CD1c-positive myeloid dendritic cell (primary cell): Measurements from ENCODE around the gene CFL1.
A peak's percentile ranks its signal among the peaks of the same experiment; 100 is the strongest.
"Not testable (repeated sequence)": the region's sequence is repeated elsewhere in the genome, so short reads cannot be mapped to it uniquely, and the experiment has no call there.

Source experiments
- DNase-seq: peaks from one replicate; pipeline ENCODE4 v3.0.0-alpha.2; 2016; ENCODE audit errors: extremely low spot score

Gene CFL1

DNA sequence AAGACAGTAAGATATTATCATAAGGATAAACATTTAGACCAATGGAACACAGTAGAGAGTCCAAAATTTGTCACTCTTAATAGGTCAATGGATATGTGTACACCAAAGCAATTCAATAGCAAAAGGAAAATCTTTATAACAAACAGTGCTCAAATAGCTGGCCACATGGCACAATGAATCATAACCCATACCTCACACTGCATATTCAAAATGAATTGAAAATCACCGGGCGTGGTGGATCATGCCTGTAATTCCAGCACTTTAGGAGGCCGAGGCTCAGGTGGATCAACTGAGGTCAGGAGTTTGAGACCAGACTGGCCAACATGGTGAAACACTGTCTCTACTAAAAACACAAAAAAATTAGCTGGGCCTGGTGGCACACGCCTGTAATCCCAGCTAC is 15.8 kb downstream of the CFL1 start:
- no peak for DNase-seq

DNA sequence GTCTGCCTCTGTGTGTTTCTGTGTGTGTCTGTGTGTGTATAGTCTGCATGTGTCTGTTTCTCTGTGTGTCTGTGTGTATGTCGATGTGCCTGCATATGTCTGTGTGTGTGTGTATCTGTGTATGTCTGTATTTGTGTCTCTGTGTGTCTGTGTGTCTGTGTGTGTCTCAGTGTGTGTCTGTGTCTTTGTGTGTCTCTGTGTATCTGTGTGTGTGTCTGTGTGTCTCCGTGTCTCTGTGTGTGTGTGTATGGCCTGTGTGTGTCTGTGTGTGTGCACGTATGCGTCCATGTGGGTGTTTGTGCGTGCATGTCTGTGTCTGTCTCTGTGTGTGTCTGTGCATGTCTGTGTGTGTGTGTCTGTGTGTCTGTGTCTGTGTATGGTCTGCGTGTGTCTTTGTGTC is 23.8 kb downstream of the CFL1 start:
- no peak for DNase-seq

GRCh38 chr11:65833297-65834030 is 24.5 kb downstream of the CFL1 start, which contains the start of gene SNX32:
Gene SNX32, plus strand, starts transcription at chr11:65833963. Its CDS starts 103 bp downstream, at chr11:65834066.
- DNase-seq = peak; percentile 96

GRCh38 chr11:65832231-65832630 is 25.7 kb downstream of the CFL1 start:
- DNase-seq = not testable (repeated sequence)

DNA sequence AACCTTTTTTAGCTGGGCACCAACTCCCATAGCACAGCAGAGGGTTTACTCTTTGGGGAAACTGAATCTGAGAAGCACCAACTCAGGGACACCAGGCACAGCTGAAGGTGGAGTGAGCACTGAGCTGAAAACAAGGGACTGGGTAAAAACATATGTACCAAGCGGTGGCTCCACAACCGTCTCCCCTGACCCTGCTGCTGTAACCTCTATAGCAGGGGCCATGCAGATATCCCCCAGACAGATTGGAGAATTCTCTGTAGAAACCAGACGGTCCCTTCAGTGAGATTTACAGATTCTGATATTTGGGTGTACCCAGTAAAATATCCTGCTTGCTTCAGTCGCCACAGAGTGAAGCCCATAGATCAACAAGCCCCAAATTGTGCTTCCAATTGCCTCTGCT is 28.5 kb downstream of the CFL1 start:
- DNase-seq = no peak

DNA sequence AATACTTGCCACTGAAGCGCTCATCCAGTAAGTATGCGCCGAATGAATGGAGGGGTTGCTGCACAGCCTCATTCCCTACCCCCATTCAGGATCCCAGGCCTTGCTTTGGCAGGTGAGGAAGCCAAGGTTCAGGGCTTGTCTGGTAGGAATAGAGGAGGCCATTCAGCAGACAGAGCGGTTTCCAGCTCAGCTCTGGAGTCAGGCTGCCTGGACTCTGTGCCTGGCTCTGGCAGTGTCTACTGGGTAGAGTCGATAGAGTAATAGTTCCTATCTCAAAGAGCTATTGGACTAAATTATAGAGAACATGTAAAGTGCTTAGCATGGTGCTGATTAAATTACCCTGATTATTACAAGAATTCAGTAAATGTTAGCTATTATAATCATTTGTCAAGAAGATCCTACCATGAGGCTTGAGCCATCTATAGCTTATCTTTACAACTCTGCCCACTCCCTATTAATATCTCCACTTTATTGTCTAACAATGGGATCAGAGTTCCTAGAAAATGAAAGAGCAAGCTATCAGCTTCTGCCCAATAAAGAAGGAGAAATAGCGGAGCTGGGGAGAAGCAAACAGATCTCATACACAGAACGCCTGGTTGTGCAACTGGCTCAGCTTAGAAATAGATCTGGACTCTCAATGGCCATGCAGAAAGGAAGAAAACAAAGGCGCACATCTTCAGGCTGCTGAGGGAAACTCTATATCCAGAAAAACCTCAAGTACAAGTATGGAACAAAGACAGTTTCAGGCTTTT is 30.8 kb downstream of the CFL1 start:
- no peak for DNase-seq

- DNase-seq = no peak
Observed at GRCh38 chr11:65822776-65823528, 35.0 kb downstream of the CFL1 start.

- DNase-seq = peak; percentile 35
Observed at GRCh38 chr11:65821107-65821506, 36.9 kb downstream of the CFL1 start.

- DNase-seq = peak; percentile 96
Observed at GRCh38 chr11:65817835-65818680, 39.9 kb downstream of the CFL1 start.

- DNase-seq = no peak
Observed at GRCh38 chr11:65817312-65817834, 40.6 kb downstream of the CFL1 start.

DNA sequence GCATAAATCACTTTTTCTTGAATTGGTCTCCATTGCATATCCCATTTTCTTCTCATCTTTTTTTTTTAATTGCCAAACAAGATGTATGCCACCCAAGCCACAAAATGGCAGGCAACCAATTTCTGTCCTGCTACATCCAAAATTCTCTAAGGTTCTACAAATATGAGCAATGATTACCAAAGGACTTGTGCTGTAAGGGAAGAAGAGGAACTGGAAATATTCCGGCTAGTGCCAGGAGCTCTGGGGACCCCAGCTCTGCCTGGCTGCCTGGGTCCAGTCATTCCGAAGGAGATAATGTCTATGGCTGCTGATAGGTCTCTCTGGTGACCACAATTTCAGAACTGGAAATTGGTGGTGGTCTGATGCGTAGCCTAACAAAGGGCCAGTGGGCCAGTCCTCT is 41.3 kb downstream of the CFL1 start:
- DNase-seq = peak; percentile 57

GRCh38 chr11:65814986-65815565 is 42.9 kb downstream of the CFL1 start:
- no peak for DNase-seq

GRCh38 chr11:65814131-65814985 is 43.6 kb downstream of the CFL1 start:
- peak; percentile 94 for DNase-seq

GRCh38 chr11:65811764-65812475 is 46.1 kb downstream of the CFL1 start:
- peak; percentile 79 for DNase-seq

DNA sequence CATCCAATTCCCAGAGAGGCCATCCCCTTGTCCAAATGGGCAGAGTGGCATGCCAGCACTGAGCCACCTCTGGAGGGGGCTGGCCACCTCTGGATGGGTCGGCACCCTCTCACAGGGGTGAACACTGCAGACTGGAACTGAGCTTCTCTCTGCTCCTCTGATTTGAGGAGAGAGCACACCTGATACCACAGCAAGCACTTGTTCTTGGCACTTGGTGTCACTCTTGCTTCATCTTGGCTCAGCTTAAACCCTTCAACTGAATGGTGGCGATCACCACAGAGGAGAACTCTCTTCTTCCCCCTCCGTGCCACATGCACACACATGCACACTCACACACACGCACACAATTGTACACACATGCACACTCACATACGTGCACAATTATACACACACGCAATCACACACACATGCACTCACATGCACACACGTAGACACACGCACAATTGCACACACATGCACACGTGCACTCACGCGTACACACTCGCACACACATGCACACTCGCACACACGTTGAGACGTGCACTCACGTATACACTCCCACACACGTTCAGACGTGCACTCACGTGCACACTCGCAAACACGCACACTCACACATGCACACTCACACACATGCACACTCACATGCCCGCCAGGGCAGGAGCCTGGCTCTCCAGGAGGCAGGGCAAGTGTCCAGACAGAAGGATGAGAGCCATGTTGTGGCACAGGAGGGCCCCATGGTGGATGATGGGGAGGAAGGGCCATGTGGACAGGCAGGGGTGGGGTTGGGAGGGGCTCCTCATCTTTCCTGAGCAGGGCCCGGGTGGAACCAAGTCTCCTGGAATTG is 47.7 kb downstream of the CFL1 start:
- DNase-seq = no peak

DNA sequence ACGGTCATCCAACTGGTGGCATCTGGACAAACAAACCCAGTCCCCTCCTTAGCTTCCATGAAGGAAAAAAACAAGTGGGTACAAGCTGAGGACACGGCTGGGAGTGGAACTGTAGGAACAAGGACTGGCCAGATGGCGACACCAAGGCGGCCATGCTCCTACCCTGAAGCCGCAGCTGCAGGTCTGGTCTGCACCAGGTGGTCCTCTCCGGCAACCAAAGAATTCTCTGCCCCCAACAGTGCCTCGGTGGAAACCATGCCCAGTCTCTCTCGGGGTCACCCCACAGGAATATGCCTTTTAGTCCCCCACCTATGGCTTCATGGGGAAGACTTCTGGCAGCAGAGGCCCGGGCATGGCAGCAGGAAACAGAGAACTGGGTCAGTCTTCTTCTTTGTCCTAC is 48.5 kb downstream of the CFL1 start:
- DNase-seq = no peak

- no peak for DNase-seq
Observed at GRCh38 chr11:65808744-65809341, 49.1 kb downstream of the CFL1 start.

DNA sequence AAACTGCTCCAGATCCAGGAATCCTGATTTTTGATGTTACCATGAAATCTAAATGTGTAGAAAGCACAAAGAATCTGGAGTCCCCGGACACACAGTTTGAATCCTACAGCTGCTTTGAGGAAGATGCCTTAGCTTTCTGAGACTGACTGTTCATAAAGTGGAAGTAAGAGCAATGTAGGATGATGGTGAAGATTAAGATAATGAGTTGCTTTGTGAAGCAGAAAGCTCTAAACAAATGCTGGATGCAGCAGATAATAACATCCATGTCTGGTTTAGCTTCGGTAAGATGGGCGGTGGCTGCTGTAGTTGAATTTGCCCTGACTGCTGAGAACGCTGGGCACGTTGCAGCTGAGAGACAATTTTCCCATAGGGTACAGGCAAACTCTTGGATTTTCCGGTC is 51.0 kb downstream of the CFL1 start:
- DNase-seq = peak; percentile 48
